Left kidney (tissue), 2 donors: Measurements from ENCODE around the gene ADK. TPM values are rescaled to one million over a fixed set of nuclear protein-coding genes. Genes with fewer than 3 reads are reported as not detected.
"Not testable (repeated sequence)": the region's sequence is repeated elsewhere in the genome, so short reads cannot be mapped to it uniquely, and the experiment has no call there.

ENCODE experiments used
- DNase-seq: peaks from one replicate; pipeline ENCODE4 v3.0.0-alpha.2; 2013
- polyA plus RNA-seq: library from polyadenylated mRNA; unstranded; fragments of 120-200 nt; gene quantifications from one replicate; pipeline ENCODE4 v1.2.1, GENCODE V29; 2013; ENCODE audit not compliant: insufficient read length

Gene ADK
- polyA plus RNA-seq, 1 donor: 32.8 TPM

DNA sequence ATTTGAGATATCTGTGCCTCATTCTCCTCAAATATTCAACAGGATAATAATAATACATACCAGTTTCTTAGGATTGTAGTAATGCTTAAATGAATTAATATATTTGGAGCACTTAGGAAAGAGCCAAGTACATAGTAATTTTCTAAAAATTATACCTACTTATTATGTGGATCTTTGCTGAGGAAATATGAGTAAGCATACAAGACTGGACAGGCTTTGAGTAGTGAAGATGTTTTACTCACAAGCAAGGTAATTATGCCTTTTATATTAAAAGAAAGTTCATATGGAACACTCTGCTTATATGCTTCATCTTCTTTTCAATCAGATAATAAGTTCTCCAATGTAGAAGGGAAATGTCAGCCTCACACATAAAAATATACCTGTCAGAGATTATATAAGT is 337.9 kb downstream of the ADK start:
- DNase-seq: no peak

DNA sequence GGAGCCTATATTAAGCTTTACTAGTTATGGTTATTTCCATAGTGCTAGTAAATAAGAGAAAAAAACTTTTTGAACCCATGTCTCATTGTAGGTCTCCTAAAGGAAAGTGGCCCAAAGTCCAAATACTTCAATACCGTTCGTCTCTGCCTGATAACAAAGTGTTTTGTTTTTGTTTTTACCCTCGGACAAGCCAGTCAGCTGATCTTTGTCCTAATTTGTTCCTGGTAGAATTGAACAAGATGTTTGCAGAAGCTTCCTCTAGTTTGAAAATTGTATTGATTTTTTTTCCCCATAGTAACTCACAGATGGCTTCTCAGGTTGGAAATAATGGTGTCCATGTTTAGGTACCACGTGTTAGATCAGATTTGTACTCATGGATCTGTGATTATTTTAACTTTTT is 339.5 kb downstream of the ADK start:
- DNase-seq: no peak

DNA sequence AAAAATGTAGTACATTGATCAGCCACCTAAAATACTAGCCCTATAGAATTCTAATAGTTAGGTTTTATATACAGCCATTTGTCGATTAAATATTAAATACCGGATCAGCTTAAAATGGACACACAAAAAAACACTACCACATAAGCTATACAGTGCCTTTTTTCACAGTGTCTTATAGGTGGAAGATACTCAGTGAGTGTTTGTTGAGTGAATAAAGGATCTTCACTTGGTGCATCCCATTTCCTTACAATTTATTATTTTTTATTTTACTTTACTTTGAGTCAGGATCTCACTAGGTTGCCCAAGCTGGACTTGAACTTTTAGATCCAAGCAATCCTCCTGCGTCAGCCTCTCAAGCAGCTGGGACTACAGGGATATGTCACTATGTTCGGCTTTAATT is 340.0 kb downstream of the ADK start:
- DNase-seq: no peak

DNA sequence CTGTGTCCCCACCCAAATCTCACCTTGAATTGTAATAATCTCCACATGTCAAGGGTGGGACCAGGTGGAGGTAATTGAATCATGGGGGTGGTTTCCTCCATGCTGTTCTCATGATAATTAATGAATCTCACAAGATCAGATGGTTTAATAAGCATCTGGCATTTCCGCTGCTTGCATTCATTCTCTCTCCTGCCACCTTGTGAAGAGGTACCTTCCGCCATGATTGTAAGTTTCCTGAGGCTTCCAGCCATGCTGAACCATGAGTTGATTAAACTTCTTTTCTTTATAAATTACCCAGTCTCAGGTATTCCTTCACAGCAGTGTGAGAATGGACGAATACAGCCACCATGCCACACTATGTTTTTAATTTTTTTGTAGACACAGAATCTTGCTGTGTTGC is 345.3 kb downstream of the ADK start:
- not testable (repeated sequence) for DNase-seq

DNA sequence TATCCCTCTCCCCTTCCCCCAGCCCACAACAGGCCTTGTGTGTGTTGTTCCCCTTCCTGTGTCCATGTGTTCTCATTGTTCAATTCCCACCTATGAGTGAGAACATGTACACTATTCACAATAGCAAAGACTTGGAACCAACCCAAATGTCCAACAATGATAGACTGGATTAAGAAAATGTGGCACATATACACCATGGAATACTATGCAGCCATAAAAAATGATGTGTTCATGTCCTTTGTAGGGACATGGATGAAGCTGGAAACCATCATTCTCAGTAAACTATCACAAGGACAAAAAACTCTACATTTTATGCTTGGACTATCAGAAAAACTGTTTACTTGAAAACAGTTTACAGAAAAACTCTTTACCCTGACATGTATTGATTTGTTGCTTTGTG is 347.6 kb downstream of the ADK start:
- DNase-seq: not testable (repeated sequence)

DNA sequence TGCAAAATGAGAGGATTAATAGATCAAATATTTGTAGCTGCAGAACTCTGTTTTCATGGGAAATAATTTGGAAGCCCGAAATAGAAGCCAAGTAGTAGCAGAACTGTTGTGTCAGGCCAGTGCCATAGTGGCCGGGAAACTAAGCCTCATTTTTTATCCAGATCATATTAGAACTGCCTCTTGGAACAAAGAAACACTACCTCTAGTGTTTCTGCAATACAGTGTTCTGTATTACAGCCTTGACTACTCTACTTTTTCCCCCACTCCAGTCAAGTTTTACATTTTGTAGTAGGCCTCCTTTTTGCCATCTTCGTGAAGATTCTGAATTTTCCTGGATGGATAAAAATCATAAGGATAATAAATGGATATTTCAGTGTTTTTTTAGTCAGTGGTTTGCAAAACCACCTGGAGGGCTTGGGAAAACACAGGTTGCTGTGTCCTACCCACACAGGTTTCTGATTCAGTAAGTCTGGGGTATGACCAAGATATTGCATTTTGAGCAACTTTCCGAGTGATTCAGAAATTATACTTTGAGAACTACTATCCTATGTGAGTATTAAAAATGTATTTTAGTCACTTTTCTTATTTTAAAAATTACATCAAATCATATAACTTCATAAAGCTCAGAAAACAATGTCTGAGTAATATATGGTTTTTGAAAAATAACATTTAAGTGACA is 349.1 kb downstream of the ADK start:
- no peak for DNase-seq

DNA sequence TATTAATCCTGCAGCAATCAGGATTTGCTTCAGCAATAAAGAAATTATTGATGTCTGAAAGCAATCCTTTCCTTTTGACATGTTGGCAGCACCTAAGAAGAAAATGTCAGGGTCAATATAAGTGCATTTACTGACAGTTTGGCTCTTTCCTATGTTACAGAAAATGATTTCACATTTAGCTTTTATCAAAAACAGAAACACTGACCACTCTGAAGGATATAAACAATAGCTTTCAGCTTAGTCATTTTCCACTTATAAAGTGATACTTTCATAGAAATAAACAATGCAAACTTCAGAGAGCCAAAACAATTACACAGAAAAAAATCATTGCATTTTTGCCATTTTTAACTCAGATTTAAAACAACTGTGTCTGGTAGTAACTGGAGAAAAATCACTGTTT is 349.8 kb downstream of the ADK start:
- no peak for DNase-seq

DNA sequence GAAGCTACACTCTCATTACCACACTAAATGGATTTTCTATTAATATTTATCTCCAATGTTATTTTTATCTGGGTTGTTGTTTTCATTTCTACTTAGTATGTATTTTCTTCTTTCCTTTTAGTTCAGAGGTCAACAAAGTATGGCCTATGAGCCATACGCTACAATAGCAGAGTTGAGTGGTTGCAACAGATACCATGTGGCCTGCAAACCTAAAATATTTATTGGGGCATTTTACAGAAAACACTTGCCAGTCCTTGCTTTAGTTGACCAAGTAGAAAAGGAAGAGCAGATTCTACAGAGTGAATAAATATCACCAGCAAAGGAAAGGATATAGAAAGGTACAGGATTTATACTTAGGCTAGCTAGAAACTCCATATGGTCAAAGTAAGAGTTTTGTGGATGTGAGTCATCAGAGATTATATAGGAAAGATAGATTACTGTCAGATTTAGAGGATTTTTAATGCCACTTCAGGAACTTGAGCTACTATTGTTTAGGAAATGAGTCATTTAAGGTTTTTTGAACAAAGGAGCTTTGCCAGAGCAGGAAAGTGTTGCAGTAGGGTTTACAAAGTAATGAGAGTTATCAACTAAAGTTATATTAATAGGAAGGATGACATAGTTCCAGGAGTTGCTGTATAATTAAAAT is 352.1 kb downstream of the ADK start:
- no peak for DNase-seq

DNA sequence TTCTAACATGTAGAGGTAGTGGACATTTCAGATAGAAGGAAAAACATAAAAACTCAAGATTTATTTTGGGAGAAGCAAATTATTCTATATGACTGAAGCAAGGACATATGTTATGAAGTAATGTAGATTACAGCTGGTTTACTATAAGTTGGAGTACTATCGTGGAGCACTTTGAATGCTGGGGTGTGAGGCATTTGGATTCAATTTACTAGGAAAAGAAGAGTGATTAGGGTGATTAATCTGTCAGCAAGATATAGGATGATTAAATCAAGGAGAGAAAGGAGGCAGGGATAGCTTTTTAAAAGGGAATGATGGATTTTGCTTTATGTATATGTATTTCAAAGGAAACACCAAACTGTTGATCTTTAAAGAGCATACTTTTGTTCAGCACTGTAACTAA is 356.9 kb downstream of the ADK start:
- DNase-seq: no peak

DNA sequence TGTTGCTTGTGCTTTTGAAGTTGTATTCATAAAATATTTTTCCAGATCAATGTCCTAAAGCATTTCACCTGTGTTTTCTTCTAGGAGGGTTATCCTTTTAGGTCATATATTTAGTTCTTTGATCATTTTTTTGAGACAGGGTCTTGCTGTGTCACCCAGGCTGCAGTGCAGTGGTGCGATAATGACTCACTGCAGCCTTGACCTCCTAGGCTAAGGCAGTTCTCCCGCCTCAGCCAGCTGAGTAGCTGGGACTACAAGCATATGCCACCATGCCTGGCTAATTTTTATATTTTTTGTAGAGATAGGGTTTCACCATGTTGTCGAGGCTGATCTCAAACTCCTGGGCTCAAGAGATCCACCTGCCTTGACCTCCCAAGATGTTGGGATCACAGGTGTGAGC is 359.6 kb downstream of the ADK start:
- DNase-seq: no peak

DNA sequence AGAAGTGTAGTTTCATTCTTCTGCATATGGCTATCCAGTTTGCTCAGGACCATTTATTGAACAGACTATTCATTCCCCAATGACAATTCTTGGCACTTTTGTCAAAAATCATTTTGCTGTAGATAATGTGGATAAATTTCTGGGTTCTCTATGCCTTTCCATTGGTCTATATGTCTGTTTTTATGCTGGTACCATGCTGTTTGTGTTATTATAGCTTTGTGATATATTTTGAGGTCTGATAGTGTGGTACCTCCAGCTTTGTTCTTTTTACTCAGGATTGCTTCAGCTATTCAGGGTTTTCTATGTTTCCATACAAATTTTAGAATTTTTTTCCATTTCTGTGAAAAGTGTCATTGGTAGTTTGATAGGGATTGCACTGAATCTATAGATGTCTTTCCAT is 360.0 kb downstream of the ADK start:
- no peak for DNase-seq

DNA sequence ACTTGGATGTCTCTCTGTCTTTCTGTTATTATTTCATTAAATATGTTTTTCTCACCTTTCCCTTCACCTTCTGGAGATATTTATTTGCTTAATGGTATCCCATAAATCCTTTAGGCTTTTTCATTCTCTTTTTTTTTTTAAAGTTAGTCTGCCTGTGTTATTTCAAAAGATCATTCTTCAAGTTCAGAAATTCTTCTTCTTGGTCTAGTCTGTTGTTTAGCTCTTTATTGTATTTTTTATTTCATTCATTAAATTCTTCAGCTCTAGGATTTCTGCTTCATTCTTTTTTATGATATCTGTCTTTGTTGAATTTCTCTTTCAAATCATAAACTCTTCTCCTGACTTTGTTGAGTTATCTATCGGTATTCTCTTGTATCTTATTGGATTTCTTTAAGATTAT is 363.3 kb downstream of the ADK start:
- DNase-seq: no peak

DNA sequence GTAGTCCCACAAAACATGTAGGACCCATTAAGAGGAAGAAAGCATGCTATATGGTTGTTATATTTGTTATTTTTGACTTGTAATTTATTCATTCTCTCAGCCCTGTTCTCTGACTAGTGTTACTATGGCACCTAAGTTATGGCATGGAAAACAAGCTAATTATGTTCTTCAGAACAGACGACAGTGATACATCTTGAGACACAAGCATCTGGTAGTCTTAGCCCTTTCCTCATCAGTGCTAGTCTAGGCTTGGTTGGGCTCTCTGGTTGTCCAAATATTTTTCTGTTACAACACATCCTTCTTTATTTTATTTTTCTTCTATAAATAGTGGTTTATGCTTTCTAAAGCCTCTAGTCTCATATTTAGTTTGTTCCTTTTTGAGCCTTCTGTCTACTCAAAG is 367.0 kb downstream of the ADK start:
- no peak for DNase-seq

DNA sequence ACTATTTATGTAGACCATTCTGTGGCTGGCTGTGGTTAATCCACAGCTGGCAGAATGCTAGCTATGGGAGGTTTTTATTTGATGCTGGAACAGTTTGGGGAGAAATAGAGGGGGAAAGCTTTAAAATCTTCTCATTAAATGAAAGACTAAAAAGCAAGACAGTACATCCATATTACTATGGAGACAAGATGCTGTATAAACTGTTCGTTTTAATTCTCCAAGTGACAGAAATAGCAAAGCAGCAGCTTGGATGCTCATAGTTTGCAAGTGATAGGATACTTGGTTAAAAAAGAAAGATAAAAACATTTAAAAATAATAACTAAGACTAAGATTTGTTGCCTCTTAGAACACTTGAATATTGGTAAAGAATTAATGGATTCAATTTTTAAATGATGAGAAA is 370.5 kb downstream of the ADK start:
- no peak for DNase-seq

DNA sequence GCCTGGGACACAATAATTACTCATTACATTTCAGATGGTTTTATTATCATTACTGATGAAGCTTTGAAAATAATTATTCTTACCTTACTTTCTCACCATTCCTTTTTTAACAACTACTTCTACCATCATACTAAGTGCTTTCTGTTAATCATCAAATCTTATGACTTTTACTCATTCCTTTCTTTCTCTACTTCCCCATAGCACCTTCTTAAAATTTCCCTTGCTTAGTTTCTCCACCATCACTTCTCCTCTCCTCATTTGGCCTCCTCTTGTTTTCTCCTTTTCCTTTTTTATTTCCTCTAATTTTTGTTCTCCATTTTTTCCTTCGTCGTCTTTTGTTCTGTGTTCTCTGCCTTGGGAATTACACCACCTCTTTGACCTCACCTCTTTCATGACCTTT is 372.2 kb downstream of the ADK start:
- no peak for DNase-seq

DNA sequence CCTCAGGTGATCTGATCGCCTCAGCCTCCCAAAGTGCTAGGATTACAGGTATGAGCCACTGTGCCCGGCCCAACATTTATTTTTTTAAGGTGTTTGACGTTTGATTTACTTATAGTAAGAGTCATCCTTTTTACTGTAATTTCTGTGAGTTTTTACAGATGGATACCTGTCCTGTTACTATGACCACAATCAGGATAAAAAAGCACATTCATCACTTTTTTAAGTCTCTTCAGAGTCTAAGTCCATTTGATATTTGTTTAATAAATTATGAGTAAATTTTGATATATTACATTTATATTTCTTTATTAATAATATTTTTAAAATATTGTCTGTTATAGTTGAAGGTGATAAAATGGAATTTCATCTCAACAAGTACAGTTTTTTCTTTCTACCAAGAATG is 374.9 kb downstream of the ADK start:
- no peak for DNase-seq

DNA sequence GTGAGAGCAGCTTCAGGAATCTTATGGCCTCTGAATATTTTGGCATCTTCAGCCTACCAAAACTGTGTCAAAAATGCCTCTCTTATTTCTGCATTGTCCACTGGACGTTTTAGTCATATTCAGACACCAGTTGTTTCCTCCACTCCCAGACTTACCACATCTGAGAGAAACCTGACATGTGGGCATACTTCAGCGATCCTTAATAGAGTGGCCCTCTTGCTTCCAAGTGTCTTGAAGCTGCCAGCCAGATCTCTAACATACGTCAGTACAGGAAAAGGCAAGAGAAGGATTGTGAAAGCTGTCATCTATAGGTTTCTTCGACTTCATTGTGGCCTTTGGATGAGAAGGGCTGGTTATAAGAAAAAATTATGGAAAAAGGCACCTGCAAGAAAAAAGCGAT is 376.6 kb downstream of the ADK start:
- not testable (repeated sequence) for DNase-seq

DNA sequence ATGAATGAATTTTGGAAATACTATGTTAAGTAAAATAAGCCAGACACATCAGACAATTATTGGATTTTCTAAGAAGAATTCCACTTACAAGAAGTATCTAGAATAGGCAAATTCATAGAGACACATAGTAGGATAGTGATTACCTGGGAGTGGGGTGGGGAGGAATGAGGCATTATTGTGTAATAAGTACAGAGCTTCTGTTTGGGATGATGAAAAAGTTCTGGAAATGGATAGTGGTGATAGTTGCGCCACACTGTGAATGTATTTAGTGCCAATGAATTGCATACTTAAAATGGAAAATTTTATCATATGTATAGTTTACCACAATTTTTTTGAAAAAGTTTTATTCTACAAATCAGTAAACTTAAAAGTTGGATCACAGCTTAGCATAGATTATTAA is 378.2 kb downstream of the ADK start:
- no peak for DNase-seq

DNA sequence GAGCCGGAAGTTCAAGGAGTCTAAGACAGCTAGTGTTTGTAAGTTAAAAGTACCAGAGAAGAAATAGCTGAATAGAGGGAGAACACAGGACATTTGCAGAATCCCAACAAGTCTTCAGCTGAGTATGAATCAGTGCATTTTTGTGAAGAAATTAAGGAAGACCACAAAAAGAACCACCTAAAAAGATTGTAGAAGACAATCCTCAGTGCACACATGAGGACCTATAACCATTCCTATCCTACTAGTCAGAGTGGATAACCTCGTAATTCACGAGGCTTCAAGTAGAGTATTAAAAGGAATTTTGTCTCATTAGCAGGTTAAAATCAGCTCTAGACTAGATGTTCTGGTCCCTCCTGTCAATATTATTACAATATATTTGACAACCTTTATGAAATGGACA is 380.0 kb downstream of the ADK start:
- no peak for DNase-seq

DNA sequence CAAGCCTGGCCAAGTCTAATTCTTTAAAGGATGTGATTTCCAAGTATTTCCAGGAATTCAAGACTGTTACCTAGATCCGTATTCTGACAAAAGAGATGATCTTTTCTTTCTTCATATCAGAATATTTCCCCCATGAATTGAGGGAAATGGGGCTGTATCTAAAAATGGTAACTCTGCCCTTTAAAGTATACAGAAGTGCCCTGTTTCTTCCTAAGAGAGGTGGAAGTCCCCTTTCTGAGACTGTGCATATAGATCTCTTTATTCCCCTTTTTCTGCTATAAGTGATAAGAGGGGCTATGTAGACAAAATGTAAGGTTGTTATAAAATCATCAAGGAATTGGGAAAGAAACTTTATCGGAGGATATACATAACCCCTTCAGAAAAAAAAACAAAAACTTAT is 388.3 kb downstream of the ADK start:
- DNase-seq: no peak

DNA sequence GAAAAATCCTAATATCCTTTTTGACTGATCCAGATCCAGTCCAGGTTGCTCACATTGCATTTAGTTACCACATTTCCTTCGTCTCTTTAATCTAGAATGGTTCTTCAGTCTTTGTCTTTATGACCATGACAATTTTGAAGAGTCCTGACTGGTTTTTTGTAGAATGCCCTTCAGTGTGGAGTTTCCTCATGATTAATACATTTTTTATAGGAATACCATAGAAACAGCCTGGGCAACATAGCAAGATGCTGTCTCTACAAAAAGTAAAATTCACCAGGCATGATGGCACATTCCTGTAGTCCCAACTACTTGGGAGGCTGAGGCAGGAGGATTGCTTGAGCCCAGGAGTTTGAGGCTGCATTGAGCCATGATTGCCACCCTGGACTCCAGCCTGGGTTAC is 390.4 kb downstream of the ADK start:
- no peak for DNase-seq

DNA sequence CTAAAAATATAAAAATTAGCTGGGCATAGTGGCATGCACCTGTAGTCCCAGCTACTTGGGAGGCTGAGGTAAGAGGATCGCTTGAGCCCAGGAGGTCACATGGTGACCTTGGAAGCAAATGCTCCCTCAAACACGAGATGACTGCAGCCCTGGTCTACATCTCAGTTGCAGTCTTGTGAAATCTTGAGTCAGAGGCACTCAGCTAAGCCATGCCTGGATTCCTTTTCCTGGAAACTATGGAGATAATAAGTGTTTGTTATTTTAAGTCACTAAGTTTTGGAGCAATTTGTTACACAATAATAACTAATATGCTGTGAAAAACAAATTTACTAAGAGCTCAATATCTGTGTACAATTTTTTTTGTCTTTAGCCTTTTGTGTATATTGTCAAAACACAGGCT is 391.1 kb downstream of the ADK start:
- no peak for DNase-seq

DNA sequence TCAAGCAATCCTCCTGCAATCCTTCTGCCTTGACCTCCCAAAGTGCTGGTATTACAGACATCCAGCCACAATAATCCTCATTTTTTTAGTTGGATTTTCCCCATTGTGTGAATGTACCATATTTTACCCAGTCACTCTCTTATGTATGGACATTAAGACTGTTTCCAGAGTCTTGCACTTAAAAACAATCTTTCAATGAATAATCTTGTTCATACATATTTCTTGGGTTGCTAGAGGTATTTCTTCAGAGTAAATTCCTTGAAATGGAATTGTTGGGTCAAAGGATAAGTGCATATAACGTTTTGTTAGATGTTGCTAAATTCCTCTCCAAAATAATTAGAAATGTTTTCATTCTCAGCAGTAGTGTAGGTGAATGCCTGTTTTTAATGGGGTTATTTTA is 392.3 kb downstream of the ADK start:
- no peak for DNase-seq

DNA sequence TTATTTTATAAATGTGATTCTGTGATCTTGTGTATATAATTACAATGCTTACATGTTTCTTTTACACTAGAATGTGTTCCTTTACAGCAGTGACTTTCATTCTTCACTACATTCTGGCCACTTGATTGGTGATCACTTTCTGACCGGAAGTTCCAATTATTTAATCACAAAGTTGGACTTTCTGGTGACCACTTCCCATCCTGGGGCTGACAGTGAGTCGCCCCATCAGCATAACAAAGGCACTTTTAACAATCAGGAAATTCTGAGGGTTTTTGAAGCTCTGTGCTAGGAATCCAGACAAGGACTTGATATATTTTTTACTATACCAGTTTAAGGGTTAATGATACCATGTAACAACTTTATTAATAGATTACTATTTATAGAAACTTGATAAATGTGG is 393.1 kb downstream of the ADK start:
- DNase-seq: no peak

DNA sequence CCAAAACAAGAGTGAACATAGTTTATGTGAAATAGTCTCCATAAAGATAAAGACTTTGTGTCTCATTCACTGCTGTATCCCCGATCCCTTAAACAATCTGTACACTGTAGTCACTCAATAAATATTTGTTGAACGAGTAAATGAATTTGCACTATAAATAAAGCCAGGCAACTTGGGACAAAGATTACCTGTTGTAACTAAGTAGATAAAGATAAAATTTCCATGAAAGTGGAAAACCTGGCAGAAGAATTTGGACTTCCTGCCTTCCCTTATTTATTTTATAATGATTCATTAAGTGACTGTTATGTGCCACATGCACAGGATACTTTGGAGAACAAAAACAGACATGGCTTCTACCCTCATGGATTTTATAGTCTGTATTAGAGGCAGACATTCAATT is 397.7 kb downstream of the ADK start:
- no peak for DNase-seq
